HTR-8/SVneo (cell line): Measurements from ENCODE around the gene NUAK1.

Source experiments
- DNase-seq: peaks from one replicate; pipeline ENCODE4 v3.0.0; 2011; ENCODE audit warnings: low spot score, mixed read lengths; ENCODE audit not compliant: insufficient read length
- FAIRE-seq: peaks from 2 replicates; lab custom pipeline; 2011; peaks lifted over from hg19 to GRCh38; lab: Jason Lieb, UNC

NUAK1 gene

DNA sequence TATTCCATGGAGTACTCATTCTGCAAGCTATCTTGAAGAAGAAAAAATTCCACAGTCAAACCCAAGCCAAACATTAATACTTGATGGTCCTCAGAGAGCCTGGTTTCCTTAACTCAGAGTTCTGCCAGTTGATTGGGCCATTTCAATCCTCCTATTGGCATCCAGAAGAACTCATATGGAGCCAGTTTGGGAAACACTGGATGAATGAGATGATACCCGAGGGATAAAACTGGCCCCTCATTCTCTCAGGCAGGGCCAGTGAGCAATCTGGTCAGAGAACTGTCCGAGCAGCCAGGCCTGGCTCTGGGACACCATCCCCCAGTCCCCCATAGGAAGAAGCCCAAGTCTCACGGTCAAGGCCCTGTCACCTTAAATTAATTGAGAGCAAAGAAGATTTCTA, 48.8 kb downstream of the NUAK1 start:
- no peak for DNase-seq
- no peak for FAIRE-seq

DNA sequence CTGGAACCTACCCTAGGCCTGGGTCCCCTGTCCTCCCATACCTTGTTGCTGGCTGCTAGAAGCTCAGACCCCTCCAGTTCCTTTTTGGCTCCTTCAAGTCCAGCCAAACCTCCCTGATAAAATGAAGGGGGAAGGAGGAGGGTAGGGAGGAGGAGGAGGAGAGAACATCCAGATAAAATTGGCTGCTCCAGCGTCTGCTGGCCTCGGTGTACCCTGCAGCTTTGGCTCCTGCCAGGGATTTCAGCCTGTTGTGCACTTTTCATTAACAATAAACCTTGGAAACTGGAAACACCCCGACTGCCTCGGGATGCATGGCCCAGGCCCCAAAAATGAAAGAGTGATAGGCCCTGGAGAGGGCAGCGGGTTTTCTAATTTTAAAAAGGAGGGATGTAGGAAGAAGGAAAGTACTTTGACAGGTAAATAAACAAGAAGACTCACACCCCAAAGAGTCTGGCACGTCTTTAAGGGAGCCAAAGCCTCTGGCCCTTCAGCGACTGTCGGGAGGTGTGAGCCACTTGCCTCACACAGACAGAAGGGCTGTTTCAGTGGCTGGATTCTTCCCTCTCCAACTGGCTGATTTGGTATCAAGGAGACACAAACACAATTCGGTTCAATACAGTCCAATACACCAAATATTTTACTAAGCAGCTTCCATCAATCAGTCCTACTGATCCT, 49.8 kb downstream of the NUAK1 start:
- FAIRE-seq (no peak), DNase-seq (no peak)

GRCh38 chr12:106088246-106088808, 50.4 kb downstream of the NUAK1 start:
- DNase-seq (no peak), FAIRE-seq (no peak)

- FAIRE-seq (no peak), DNase-seq (no peak)
Measured at GRCh38 chr12:106086696-106087095, 52.1 kb downstream of the NUAK1 start.

- FAIRE-seq: no peak
- DNase-seq: no peak
Measured at GRCh38 chr12:106085213-106085612, 53.5 kb downstream of the NUAK1 start.

GRCh38 chr12:106084759-106085158, 54.0 kb downstream of the NUAK1 start:
- FAIRE-seq (no peak), DNase-seq (no peak)

GRCh38 chr12:106084014-106084671, 54.6 kb downstream of the NUAK1 start:
- FAIRE-seq: peak; percentile 82

DNA sequence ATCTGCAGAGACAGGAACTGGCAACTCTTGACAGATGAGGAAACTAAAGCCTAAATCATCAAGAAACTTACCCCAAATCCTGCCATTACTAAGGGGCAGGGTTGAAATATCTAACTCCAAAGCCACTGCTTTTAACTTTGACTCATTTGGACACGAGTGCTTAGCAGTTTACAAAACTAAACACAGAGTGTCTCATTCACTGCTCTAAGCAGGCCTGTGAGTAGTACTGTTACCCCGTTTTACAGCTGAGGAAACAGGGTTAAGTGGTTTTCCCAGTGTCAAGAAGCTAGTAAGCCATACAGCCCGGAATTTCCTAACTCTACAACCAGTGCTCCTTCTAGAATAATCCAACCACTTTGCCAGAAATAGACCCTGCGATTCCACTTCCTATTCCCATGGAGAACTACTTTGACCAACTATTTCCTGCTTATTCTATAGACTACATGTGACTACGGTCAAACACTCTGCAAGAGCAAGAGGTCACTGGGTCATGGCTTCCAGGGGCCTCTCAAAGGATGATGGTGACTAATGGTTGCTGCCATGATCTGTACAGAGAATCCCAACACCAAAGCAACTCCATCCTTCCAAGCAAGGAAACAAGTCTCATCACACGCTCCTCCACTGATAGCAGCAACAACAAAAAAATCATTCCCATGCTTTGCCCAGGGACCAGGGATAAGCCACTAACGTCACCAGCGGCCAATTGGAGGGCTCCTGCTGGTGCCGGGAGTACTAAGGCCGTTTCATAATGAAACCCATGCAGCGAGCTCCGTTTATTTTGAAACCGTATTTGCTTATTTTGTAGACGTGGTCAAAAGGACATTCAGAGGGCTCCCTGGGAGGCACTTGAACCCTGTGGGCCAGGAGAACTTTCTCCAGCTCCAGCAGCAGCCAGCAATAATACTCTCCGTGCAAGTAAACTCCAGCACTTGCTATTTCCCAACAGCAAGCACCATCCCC, 56.3 kb downstream of the NUAK1 start:
- DNase-seq (no peak), FAIRE-seq (no peak)

More at GRCh38 chr12:106084014-106084671, 54.6 kb downstream of the NUAK1 start:
- peak; percentile 85 for DNase-seq

DNA sequence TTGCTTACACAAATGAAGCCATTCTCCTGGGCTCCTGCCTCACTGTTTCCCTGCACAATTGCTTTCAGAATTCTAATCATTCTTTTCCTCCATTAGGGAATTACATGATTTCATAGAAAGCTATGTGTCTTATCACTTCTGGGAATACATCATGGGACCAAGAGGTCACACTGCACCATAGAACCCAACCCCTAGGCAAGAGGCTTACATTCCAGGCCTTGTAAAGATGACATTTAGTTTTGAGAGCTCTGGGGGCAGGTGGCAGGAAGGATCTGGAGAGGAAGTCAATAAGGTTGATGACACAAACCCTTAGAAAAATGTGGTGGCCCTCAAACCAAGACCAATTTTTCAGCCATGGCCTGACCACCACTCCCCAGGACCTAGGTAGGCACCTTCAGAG, 57.1 kb downstream of the NUAK1 start:
- no peak for FAIRE-seq
- DNase-seq: peak; percentile 39

GRCh38 chr12:106080791-106081170, 58.0 kb downstream of the NUAK1 start:
- no peak for FAIRE-seq
- DNase-seq: no peak

GRCh38 chr12:106080041-106080790, 58.5 kb downstream of the NUAK1 start:
- peak; percentile 80 for FAIRE-seq
- no peak for DNase-seq

DNA sequence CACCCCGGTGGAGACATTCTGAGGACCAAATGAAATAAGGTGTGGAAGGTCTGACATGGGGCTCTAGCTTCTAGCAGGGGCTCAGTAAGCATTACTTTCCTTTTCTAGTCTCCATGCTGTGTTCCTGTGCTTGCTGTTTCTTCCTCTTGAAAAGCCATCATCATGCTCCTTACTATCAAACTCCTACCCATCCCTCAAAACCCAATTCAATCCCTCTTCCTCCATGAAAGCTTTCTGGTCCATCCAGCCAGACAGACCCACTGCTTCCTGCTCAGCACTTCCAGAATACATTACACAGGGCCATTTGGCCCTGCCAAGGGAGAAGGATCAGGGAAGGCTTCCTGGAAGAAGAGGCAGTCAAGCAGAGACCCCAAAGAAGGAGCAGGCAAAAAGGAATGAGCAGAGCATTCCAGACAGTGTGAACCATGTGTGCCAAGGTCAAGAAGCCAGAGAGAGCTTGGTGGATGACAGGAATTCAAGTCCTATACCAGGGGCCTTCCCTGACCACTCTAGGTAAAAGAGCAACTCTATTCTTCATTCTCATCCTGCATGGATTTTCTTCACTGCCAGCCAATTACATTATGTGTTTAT, 59.5 kb downstream of the NUAK1 start:
- DNase-seq: no peak
- FAIRE-seq: no peak

DNA sequence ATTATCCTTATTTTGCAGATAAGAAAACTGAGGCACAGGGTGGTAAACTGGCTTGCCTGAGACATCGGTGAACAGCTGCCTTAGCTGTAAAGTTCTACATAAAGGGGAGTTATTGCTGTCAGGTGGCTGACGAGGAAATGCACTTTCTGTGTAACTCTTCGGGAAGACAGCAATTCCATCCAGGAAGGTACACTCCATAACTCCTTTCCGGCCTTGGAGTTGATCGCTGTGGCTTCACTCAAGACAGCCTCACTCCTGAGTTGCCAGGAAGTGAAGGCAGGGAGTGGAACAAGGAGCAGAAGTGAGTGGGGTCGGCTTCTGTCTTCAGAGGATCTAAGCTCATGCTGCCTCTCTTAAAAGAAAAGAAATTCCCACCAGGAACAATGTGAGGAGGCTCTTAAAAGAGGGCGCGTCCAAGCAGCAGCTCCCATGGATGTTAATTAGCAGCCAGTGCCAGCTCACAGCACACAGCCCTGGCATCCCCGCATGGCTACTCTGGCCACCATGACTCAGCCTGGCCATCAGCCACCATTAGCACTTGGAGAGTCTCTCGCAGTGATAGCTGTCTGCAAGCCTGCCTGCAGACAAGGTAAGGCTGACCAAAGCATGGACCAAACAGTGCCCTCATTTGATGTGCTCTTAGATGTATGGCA, 60.3 kb downstream of the NUAK1 start:
- DNase-seq: no peak
- peak; percentile 76 for FAIRE-seq

DNA sequence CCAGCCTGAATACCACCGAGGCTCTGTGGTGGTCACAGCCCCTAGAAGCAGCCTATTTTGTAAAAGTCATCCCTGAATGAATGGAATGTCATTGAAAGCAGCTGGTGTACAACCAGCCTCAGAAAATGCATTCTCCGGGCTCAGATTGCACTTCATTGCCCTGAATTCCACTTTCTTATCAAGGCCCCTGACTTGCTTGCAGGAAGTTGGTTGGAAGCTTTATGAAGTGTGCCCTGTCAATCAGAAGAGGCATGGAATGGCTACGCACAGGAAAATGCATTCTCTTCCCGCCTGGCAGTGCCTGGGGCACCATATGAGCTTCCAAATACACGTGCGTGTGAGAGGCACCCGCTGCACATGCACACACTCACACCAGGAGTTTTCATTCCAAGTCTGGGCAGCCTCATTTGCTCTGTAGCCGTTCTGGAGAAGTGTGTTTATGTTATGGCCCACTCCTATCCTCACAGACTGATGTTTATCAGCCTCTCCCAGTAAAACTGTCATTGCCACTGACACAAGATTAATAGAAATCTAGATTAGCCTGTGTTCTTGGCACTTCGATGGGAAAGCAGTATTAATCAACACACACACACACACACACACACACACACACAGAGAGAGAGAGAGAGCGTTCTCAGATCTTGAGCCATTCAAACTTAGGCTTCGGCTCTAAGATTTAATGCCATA, 63.9 kb downstream of the NUAK1 start:
- FAIRE-seq (peak; percentile 79), DNase-seq (peak; percentile 62)

GRCh38 chr12:106074361-106074705, 64.4 kb downstream of the NUAK1 start:
- FAIRE-seq (no peak), DNase-seq (no peak)

- FAIRE-seq: no peak
- DNase-seq: no peak
Measured at GRCh38 chr12:106073179-106073578, 65.6 kb downstream of the NUAK1 start.

DNA sequence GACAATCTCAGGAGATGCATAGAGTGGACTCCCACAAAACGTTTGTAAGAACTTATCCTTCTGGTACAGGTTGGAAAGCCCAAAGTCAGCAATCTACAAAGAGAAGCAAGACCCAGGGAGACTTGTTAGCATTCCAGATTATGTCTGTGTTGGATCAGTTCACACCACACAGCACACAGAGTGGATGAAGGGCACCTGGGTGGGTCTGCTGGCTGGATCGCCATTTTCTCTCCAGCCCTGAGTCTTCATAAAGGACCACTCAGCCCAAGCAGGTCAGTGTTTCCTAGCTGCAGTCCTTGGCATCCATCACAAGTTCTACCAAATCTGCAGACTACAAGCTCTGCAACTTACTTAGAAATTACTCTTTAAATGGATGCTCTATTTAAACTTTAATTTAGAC, 66.0 kb downstream of the NUAK1 start:
- no peak for DNase-seq
- no peak for FAIRE-seq

- DNase-seq: no peak
- FAIRE-seq: no peak
Measured at GRCh38 chr12:106071686-106072085, 67.1 kb downstream of the NUAK1 start.

- no peak for FAIRE-seq
- DNase-seq: no peak
Measured at GRCh38 chr12:106070611-106071010, 68.1 kb downstream of the NUAK1 start.
